ENCODE results near the gene URM1.

DNA sequence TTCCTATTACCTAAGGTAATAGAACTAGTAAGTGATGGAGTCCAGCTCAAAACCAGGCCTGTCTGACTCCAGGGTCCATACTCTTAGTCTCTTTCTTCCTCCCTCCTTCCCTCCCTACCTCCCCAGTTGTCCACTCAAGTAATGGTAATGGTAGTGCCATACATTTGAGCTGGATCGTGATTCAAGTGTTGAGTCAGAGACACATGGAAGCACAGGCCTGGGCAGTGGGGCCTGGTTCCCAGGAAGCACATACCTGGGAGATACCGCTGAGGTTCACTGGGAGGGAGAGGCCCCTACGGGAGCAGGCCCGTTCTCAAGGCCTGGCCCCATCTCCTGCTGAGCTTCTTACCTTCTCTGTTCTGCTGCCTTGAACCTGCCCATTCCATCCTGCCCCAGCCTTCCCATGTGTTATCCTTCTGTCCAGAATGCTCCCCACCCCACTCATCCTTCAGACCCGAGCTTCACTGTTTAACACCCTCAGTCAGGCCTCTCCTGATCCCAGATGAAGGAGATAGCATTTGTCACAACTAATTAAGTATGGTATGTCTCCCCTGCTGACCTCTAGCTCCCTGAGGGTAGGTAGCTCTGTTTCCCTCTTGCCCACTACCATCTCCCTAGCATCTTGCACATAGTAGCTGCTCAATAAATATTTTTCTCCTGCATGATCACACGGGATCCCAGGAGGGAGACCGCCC is 13.8 kb downstream of the URM1 start:
- TF ChIP-seq ZNF274 (IDR thresholded peaks at IDR 0.05; ENCODE audit: low read depth, low read length) (no peak), YY1 (IDR thresholded peaks at IDR 0.05; ENCODE audit: insufficient read depth, insufficient read length) (no peak), SUZ12 (IDR thresholded peaks at IDR 0.05; ENCODE audit: extremely low read depth, insufficient read depth, insufficient read length) (no peak)

All from NT2/D1 (cell line).